M059J (cell line): ENCODE measurements around the gene NONO. TPM values are rescaled to one million over a fixed set of nuclear protein-coding genes. Genes with fewer than 3 reads are reported as not detected.
"Not testable (repeated sequence)": the region's sequence is repeated elsewhere in the genome, so short reads cannot be mapped to it uniquely, and the experiment has no call there.

ENCODE experiments used
- DNase-seq: peaks from one replicate; pipeline ENCODE4 v3.0.0-alpha.2; 2012; ENCODE audit warnings: low read depth
- total RNA-seq: library from RNA; depleted of rRNA; stranded (reverse); fragments of >200 nt; shearing (Covaris generic); gene quantifications from 2 replicates; pipeline ENCODE4 v1.2.3, GENCODE V29; 2014

The NONO gene
- total RNA-seq, 1 experiment from 2014 or later: 786 TPM

DNA sequence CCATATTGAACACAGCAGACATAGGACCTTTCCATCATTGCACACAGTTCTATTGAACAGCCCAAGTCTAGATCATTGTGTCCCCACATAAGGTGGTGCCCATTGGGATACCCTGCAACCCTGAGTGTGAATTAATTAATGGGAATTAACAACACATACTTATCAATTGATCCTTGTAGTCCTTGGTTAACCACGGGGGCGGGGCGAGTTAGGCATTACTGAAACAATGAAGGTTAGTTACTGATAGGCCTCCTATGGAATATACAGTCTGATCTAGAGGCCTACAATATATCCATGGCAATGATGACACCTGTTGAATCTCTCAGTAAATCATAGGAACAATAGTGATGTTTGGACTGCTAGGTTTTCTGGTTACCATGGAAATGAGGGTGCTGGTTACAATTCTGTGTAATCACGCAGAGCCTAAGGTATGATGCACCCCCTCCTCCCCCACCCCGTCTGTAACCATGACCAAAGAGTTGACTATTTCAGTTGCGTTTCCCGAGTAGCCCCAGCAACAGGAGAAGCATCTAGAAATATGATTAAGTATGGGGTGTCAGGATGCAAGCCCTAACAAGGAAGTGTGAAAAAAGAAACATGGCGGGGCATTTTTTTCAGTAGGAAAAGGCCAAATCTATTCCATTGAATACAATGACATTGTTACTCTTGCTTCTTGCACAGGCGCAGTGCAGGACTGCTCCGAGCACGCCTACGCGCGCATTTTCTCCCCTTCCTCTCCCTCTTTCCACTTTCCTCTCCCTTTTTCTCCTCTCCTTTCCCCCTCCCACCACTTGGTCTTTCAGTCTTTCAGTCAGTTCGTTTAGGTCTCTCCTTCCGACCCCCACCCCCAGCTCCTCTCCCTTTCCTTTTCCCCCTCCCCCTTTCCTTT is 677 bp upstream of the NONO start:
- DNase-seq: peak; percentile 87

DNA sequence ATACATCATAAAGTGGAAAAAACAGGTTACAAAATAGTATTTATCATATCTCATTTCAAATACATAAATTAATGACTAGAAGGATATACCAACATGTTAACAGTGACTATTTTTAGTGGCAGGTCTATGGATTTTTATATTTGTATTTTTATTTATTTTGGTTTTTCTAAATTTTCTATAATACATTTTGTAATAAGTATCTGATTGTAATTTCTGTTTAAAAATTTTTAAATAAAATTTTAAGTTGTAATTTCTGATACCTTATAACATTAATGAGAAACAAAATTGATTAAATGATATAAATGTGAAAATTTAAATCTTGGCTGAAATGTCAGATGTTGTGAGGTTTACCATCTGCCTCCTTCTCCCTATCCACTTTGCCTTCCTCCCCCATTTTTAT is 2.5 kb downstream of the NONO start:
- DNase-seq: no peak

DNA sequence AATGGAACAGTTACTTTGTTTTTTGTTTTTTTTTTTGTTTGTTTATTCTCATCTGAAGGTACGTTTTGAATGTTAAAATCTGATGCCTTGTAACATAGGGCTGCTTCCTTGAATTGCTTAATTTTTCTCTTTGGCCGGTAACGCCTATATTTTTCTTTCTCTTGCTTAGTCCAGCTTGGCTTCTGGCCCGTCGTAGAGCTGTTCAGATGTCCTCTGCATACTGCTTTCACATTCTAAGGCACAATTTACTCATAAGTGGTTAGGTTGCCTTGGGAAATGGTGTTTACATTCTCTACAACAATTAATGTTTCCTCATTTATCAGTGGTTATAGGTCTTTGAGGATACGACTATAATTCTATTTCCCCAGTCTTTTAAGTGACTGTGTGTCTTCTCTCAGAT is 7.9 kb downstream of the NONO start:
- no peak for DNase-seq

DNA sequence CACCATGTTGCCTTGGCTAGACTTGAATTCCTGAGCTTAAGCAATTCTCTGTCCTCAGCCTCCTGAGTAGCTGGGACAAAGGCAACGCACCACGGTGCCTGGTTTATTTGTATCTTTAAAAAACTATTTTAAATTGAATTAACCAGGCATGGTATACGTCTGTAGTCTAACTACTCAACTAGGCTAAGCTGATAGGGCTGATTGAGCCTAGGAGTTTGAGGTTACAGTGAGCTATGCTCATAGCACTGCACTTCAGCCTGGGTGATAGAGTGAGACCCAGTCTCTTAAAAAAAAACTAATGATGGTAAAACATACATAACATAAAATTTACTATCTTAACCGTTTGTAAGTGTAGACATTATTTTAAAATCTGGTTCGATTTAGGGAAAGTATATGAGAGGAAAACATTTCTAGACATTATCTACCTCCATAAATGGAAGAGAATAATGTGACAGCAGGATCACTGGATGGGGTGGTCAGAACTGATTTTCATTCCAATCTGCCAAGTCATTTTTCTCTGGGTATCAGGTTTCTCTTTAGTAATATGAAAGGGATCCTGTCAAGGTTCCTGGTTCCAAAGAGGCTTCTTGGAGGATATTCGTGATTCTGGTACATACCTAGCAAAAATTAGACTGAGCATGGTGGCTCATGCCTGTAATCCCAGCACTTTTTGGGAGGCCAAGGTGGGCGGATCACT is 9.4 kb downstream of the NONO start:
- peak; percentile 81 for DNase-seq

DNA sequence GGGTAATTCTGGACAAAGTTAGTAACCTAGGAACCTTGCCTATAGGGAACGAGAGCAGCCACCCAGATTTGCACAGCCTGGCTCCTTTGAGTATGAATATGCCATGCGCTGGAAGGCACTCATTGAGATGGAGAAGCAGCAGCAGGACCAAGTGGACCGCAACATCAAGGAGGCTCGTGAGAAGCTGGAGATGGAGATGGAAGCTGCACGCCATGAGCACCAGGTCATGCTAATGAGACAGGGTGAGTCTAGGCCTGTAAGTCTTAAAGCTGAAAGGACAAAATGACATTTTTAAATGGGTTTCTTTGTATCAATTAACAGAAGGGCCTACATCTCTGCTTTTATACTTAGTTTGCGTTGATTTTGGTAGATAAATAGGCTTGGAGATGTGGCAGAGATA is 13.4 kb downstream of the NONO start:
- no peak for DNase-seq

DNA sequence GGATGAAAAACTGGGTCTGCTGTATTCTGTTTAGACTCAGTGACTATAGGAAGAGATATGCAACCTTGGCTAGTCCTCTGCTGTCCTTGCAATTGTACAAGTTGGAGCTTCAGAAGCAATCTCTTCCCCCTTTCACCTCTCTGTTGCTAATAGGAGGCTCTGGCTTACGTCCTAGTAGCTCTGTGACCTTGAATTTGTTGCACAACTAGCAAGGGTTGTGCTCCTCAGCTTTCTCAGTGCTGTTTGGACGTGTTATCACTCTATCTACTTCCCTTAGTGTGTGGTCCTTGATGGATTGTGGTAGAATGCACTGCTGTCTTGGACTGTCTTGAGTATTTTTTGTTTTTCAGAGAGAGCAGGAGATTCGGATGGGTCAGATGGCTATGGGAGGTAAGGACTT is 14.7 kb downstream of the NONO start:
- no peak for DNase-seq

DNA sequence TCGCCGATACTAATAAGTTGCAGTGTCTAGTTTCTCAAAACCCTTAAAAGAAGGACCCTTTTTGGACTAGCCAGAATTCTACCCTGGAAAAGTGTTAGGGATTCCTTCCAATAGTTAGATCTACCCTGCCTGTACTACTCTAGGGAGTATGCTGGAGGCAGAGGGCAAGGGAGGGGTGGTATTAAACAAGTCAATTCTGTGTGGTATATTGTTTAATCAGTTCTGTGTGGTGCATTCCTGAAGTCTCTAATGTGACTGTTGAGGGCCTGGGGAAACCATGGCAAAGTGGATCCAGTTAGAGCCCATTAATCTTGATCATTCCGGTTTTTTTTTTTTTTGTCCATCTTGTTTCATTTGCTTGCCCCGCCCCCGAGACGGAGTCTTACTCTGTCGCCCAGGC is 16.6 kb downstream of the NONO start:
- not testable (repeated sequence) for DNase-seq

DNA sequence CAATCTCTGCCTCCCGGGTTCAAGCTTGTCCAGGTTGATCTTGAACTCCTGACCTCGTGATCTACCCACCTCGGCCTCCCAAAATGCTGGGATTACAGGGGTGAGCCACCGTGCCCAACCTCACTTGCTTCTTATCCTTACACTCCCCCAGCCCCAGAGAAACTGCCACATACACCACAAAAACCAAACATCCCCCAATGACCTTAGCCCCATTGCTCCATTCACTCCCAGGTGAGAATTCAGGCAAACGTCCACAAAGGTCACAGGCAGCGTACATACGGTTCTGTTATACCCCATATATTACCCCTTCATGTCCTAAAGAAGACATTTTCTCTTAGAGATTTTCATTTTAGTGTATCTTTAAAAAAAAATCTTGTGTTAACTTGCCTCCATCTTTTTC is 17.1 kb downstream of the NONO start:
- DNase-seq: not testable (repeated sequence)

DNA sequence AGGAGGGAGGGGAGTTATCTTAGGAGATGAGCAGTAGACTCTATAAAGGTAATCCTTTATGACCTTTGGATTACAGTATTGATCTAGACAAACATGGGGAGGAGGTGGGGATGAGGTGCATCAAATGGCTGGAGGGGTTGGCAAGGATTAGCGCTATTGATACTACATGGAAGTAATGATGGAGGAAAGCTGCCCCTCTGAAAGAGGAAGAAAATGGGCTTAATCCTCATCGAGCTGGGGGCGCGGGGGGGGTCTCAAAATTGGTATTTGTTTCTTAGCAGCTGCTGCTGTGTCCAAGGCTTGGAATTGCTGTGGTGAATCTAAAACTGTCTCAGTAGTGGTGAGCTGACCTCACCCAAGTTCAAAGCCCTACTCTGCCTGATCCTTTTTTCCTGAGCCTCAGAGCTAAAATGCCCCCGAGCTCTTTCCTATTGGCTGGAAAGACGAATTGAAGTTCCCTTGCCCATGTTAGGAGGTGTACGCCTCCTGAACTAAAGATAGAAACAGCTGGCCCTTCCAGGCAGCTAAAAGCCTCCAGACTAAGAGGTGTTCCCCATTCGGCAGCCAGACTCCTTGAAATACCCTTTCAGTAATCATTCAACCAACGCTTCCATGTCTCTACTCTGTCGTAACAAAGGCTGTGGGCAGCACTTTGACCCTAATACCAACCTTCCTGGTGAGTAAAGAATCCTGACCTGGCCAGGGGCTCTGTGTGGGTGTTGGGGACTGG is 17.9 kb downstream of the NONO start, which contains the start of gene ITGB1BP2:
ITGB1BP2 (plus strand) TSS at position 556 of the 730 bp plus-strand sequence; CDS start at position 613, 57 bp downstream.
- peak; percentile 78 for DNase-seq

DNA sequence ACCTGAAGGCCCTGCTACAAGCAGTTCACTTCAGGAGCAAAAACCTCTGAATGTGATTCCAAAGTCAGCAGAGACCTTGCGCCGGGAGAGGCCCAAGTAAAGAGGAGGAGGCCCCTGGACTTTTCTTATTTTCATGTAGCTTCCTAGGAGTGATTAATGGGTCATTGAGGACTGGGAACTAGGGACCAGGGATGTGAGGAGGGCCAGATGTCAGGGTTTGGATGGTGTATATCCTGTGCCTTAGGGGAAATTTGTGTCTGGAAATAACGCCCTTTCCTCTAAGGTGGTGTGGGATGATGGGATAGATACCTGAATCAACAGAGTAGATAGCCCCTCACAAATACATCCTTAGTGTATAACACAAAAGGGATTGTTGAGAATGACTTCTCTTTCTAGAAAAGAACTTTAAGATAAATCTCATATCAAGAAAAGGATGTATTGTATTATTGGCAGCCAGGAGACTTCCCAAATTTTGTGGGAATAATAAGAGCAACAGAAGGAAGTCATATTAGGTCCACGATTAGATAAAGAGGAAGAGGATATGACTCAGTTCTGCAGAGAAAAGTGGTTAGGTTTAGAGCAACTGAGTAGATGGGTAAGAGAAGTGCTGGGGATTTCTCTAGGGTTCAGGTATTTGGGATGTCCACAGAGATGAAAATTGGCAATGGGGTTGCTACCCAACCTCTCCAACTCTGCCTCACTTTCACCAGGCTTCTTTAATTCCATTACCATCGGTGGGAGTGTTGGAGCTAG is 19.2 kb downstream of the NONO start:
- DNase-seq: peak; percentile 51

DNA sequence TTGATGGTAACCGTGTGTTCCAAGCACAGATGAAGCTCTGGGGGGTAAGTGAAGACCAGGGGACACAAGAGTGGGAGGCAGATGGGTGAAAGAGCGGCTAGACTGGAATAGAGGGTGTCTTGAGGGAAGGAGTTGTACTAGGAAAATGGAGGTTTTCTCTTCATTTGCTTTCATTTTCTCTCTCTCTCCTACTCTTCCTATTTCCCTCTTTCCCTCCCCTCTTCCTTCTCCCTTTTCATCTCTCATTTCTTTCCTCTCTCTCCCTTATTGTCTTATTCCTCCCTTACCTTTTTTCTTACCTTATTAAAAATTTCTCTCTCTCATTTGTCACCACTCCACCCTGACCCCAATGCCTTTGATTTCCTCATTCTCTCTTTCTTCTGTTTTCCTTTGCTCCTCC is 21.1 kb downstream of the NONO start:
- DNase-seq: no peak

DNA sequence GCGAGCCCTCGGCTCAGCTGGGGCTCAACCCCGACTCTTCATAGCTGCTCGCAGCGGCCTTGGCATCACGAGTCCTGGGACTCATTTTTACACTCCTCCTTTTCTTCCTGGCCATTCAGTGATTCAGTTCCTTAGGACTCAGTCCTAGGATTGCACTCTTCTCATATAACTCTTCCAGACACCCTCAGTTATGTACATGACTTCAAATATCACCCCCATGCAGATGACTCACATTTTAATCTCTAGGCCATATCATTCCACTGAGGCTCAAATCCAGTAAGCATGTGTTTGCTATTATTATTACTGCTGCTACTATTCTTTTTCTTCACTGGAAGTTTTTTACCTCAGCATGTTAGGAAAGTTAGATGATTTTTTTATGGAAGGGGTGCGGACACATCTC is 32.5 kb downstream of the NONO start:
- peak; percentile 32 for DNase-seq

DNA sequence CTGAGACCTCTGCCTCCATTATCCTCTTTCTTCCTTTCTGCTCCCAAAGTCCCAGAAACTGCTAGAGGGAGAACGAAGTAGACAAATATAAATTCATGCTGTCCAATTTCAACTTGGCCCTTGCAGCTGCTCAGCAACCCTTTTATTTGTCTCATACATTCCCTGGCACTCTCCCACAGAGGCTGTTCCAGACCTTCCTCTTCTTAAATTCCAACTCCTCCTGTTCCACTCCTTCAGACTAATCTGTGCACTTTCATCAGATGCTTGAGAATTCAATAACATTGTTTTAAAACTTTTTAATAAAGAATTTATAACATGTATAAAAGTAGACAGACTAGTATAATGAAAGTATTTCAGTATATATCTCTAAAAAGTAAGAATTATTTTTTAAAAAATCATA is 33.5 kb downstream of the NONO start:
- DNase-seq: not testable (repeated sequence)

DNA sequence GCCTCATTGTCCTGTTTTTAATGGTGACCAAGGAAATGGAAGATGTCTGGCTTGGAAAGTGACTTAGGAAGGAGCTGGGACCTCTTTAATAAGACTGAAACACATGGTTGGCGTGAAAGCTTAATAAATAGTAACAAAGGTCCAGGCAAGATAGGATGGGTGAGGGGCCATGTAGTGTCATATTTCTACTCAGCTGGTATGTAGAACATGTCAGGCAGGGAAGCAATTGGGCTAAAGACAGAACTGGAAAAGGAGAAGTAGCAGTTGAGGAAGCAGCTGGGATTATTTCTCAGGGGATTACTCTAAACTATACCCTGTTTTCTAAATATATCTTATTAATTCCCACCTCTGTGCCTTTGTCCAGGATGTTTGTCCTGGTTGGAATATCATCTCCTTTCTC is 36.7 kb downstream of the NONO start:
- DNase-seq: no peak

DNA sequence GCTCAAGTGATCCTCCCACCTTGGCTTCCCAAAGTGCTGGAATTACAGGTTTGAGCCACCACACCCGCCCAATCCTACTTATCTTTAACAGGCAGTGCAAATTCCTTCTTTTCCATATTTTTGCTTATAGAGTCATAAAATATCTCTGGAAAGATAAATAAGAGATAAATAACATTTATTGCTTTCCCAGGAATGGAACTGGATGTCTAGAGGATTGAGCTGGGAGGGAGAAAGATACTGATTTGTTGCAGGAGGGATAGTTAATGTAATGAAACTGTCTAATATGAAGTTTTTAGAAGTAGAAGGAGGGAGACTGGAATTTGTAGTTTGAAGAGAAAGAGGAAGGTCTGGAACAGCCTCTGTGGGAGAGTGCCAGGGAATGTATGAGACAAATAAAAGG is 38.3 kb downstream of the NONO start:
- DNase-seq: no peak

DNA sequence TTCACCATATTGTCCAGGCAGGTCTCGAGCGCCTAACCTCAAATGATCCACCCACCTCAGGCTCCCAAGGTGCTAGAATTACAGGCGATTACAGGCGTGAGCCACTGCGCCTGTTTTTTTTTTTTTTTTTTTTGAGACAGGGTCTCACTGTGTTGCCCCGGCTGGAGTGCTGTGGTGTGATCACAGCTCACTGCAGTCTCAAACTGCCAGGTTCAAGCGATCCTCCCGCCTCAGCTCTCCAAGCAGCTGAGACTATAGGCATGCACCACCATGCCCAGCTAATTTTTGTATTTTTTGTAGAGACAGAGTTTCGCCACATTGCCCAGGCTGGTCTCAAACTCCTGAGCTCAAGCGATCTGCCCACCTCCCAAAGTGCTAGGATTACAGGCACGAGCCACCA is 41.0 kb downstream of the NONO start:
- DNase-seq: not testable (repeated sequence)

DNA sequence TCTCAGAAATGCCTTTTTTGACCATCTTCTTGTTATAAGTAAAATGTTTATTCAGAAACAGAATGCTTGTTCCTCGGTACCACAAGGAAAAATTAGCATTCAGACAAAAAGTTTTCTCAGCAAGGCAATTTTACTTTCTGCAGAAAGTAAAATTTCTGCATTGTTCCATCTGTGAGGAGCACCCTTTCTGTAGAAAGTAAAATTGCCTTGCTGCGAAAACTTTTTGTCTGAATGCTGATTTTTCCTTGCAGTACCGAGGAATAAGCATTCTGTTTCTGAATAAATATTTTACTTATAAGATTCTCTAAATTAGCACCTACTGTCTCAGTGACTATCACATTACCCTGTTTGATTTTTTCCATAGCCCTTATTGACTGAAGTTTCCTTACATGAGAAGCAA is 43.0 kb downstream of the NONO start:
- DNase-seq: no peak

DNA sequence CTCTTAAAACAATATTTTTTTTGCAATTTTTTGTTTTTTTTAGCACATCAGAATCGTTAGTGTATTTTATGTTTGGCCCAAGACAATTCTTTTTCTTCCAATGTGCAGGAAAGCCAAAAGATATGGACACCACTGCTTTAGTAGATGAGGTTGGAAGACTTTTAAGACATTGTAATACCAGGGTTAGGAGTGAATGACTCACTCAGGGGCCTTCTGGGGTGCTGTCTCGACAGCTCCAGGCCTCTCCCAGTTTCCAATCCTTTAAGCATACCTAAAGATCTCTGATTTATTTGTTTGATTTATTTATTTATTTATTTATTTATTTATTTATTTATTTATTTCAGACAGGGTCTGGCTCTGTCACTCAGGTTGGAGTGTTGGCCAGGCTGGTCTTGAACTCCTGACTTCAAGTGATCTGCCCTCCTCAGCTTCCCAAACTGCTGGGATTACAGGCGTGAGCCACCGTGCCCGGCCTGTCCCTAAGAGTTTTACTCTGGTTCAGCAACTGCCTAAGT is 65.8 kb downstream of the NONO start:
- DNase-seq: peak; percentile 9

DNA sequence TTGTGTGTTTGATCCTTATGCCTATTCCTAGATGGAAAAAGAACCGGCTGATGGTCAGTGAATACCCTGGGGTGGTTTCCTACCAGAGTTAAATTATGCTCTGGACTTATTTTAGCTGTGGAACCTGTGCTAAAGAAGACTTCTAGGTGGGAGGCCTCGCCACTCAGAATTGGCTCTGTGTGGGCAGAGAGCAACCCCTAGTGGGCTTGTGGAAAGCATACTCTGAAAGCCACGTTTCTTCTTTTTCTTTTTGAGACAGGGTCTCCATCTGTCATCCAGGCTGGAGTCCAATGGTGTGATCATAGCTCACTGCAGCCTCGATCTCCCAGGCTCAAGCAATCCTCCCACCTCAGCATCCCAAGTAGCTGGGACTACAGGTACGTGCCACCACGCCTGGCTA is 66.4 kb downstream of the NONO start:
- not testable (repeated sequence) for DNase-seq
